ENCODE measurements around the gene ADAMTS13. TPM values are rescaled to one million over a fixed set of nuclear protein-coding genes. Genes with fewer than 3 reads are reported as not detected.

Gene ADAMTS13
- polyA plus RNA-seq, 3 donors, result 10.5 to 14.1 (median 13.8) TPM

- DNase-seq, result no peak
Observed at GRCh38 chr9:133471551-133472276, 49.5 kb downstream of the ADAMTS13 start.

- no peak for DNase-seq
Observed at GRCh38 chr9:133472277-133472645, 50.1 kb downstream of the ADAMTS13 start.

GRCh38 chr9:133472753-133473378, 50.7 kb downstream of the ADAMTS13 start:
- no peak for DNase-seq

- DNase-seq, result no peak
Observed at GRCh38 chr9:133473743-133474142, 51.6 kb downstream of the ADAMTS13 start.

GRCh38 chr9:133474215-133474614, 52.0 kb downstream of the ADAMTS13 start:
- no peak for DNase-seq

- no peak for DNase-seq
Observed at GRCh38 chr9:133474853-133475252, 52.7 kb downstream of the ADAMTS13 start.

GRCh38 chr9:133475292-133476012, 53.3 kb downstream of the ADAMTS13 start:
- DNase-seq, result no peak

- no peak for DNase-seq
Observed at GRCh38 chr9:133476036-133476931, 54.1 kb downstream of the ADAMTS13 start.

- DNase-seq, result no peak
Observed at GRCh38 chr9:133476941-133477340, 54.8 kb downstream of the ADAMTS13 start.

GRCh38 chr9:133477461-133477860, 55.3 kb downstream of the ADAMTS13 start:
- DNase-seq, result no peak

- DNase-seq, result no peak
Observed at GRCh38 chr9:133477992-133478850, 56.1 kb downstream of the ADAMTS13 start.

- DNase-seq, result peak; percentile 77
Observed at GRCh38 chr9:133478851-133479711, 56.9 kb downstream of the ADAMTS13 start, which contains the start of gene SLC2A6. TSS of gene SLC2A6 (minus strand) at chr9:133479099. CDS start at chr9:133479059, 40 bp downstream.

- DNase-seq, result no peak
Observed at GRCh38 chr9:133483611-133484010, 61.4 kb downstream of the ADAMTS13 start.

- DNase-seq, result no peak
Observed at GRCh38 chr9:133484671-133485437, 62.7 kb downstream of the ADAMTS13 start.

- DNase-seq, result no peak
Observed at GRCh38 chr9:133485531-133486260, 63.5 kb downstream of the ADAMTS13 start.

GRCh38 chr9:133487331-133487725, 65.2 kb downstream of the ADAMTS13 start:
- DNase-seq, result no peak

GRCh38 chr9:133488686-133489252, 66.6 kb downstream of the ADAMTS13 start:
- no peak for DNase-seq
